Measurements from ENCODE around the gene USB1. TPM values are rescaled to one million over a fixed set of nuclear protein-coding genes. Genes with fewer than 3 reads are reported as not detected.

USB1 gene
- total RNA-seq, 1 donor from 2014 or later: 133 TPM

DNA sequence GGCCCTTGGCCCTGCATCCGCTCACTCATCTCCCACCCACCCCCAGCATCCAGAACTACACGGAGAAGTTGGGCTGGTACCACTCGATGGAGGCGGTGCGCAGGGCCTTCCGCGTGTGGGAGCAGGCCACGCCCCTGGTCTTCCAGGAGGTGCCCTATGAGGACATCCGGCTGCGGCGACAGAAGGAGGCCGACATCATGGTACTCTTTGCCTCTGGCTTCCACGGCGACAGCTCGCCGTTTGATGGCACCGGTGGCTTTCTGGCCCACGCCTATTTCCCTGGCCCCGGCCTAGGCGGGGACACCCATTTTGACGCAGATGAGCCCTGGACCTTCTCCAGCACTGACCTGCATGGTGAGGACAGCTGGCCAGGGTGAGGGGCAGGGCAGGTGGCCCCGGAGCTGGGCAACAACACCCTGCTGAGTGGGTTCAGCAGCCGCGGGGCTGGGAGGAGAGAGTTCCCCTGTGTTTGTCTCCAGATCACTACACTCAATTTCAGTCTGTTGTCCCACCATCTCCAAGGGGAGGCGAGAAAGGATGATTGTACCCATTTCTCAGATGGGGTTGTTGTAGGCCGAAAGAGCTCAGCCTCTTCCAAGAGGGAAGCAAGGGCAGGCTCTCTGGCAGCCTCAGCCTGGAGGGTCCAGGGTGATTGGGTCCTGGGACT lies 38.8 kb downstream of the USB1 start:
- no peaks in the 10 kb centered on the region for H3K36me3 ChIP-seq
- H3K4me1 ChIP-seq: no peaks in the 10 kb centered on the region
- H3K27ac ChIP-seq: no peak overlapping the region
- no peaks in the 10 kb centered on the region for H3K27me3 ChIP-seq
- DNase-seq (ENCODE audit: low spot score in 2 of 2): no peak
- no peaks in the 10 kb centered on the region for H3K9me3 ChIP-seq
- TF ChIP-seq, protein P1, sequence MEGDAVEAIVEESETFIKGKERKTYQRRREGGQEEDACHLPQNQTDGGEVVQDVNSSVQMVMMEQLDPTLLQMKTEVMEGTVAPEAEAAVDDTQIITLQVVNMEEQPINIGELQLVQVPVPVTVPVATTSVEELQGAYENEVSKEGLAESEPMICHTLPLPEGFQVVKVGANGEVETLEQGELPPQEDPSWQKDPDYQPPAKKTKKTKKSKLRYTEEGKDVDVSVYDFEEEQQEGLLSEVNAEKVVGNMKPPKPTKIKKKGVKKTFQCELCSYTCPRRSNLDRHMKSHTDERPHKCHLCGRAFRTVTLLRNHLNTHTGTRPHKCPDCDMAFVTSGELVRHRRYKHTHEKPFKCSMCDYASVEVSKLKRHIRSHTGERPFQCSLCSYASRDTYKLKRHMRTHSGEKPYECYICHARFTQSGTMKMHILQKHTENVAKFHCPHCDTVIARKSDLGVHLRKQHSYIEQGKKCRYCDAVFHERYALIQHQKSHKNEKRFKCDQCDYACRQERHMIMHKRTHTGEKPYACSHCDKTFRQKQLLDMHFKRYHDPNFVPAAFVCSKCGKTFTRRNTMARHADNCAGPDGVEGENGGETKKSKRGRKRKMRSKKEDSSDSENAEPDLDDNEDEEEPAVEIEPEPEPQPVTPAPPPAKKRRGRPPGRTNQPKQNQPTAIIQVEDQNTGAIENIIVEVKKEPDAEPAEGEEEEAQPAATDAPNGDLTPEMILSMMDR (IDR thresholded peaks at IDR 0.05): no peak
- no peak overlapping the region for H3K4me3 ChIP-seq
- intact Hi-C loops (cut with DNase I): no loop called here

DNA sequence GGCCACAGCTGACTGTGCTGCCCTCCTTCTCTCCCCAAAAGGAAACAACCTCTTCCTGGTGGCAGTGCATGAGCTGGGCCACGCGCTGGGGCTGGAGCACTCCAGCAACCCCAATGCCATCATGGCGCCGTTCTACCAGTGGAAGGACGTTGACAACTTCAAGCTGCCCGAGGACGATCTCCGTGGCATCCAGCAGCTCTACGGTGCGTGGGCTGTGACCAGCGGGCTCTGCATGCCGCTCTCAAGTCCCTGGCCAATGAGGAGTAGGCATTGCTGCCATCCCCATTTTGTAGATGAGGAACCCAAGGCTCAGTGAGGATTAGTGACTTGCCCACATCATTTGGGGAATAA lies 39.3 kb downstream of the USB1 start:
- no peak for DNase-seq (ENCODE audit: low spot score in 2 of 2)
- Histone ChIP-seq H3K9me3 (no peaks in the 10 kb centered on the region), H3K4me1 (no peaks in the 10 kb centered on the region), H3K4me3 (no peak overlapping the region), H3K27me3 (no peaks in the 10 kb centered on the region), H3K27ac (no peak overlapping the region), H3K36me3 (no peaks in the 10 kb centered on the region)
- intact Hi-C loops (cut with DNase I): no loop called here
- TF ChIP-seq, protein P1 (IDR thresholded peaks at IDR 0.05): no peak

DNA sequence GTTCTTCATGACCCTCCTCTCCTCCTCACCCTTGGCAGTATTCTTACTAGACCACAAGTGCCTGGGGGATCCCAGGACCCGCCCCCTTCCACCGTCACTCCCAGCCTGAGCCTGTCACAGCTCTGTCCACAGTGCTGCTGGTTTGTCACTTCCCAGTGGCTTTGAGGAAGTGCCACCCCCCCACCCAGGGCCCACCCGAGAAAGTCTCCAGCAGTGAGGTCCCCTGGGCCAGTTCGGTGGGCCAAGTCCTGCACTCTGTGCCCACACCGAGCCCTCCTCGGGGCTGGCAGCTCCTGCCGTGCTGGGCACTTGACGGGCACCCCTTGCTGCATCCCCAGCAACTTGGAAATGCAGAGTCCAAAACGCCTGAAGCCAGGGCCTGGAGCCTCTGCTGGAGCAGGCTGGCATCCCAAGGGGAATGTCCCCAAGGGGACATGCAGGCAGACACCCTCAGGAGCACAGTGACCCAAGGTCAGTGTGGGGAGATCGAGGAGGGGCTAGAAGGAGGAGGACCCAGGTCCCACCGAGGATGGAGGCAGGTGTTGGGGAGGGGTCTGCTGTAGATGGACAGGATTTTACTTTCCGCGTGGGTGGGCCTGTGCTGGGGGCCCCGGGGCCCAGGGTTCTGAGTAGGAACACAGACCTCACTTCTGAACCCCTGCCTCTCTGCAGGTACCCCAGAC lies 39.9 kb downstream of the USB1 start:
- intact Hi-C loops (cut with DNase I): no loop called here
- H3K4me1 ChIP-seq: no peaks in the 10 kb centered on the region
- H3K27me3 ChIP-seq: no peaks in the 10 kb centered on the region
- DNase-seq (ENCODE audit: low spot score in 2 of 2): no peak
- no peaks in the 10 kb centered on the region for H3K9me3 ChIP-seq
- no peaks in the 10 kb centered on the region for H3K36me3 ChIP-seq
- no peak overlapping the region for H3K4me3 ChIP-seq
- TF ChIP-seq, protein P1 (IDR thresholded peaks at IDR 0.05): no peak
- no peak overlapping the region for H3K27ac ChIP-seq

DNA sequence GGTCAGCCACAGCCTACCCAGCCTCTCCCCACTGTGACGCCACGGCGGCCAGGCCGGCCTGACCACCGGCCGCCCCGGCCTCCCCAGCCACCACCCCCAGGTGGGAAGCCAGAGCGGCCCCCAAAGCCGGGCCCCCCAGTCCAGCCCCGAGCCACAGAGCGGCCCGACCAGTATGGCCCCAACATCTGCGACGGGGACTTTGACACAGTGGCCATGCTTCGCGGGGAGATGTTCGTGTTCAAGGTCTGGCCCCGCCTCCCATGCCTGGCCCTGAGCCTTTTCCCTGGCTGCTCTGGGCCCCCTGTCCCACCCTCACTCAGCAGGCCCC lies 40.4 kb downstream of the USB1 start:
- TF ChIP-seq, protein P1 (IDR thresholded peaks at IDR 0.05): no peak
- no peaks in the 10 kb centered on the region for H3K4me1 ChIP-seq
- no peaks in the 10 kb centered on the region for H3K9me3 ChIP-seq
- no peaks in the 10 kb centered on the region for H3K36me3 ChIP-seq
- no peak overlapping the region for H3K27ac ChIP-seq
- no peak for DNase-seq (ENCODE audit: low spot score in 2 of 2)
- intact Hi-C loops (cut with DNase I): no loop called here
- H3K4me3 ChIP-seq: no peak overlapping the region
- no peaks in the 10 kb centered on the region for H3K27me3 ChIP-seq

DNA sequence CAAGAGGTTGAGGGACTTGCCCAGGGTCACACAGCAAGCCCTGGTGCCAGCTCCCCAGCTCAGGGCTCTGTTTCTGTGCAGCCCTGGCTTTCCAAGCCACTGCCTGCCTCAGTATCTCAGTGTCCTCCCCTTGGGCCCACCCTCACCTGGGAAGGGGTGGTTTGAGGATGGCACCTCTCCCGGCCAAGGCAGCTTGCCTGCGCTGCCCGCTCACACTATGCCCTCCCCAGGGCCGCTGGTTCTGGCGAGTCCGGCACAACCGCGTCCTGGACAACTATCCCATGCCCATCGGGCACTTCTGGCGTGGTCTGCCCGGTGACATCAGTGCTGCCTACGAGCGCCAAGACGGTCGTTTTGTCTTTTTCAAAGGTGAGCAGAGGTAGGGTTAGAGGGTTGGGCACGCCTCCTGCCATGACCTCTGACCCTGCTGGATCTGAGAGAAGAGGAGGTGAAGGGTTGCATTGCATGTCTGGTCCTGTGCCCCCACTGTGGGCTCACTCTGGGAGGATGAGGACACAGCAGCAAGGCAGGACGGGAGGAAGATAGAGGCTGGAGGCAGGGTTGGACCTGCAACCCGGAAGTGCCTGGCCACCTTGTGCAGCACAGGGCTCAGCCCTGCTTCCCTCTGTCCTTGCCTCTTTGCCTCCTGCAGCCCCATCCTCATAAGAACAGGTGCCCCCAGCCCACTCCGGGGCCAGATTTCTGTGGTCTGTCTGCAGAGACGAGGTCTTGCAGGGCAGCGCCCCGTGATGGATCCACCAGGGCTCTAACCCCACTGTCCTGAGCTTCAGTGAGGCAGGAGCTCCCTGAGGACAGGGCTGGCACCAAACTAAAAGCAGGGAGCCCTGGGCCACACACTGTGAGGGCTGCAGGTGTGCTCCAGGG lies 41.0 kb downstream of the USB1 start:
- Histone ChIP-seq H3K4me3 (no peak overlapping the region), H3K4me1 (no peaks in the 10 kb centered on the region), H3K9me3 (no peaks in the 10 kb centered on the region), H3K27ac (no peak overlapping the region), H3K27me3 (no peaks in the 10 kb centered on the region), H3K36me3 (no peaks in the 10 kb centered on the region)
- no peak for DNase-seq (ENCODE audit: low spot score in 2 of 2)
- intact Hi-C loops (cut with DNase I): no loop called here
- TF ChIP-seq, protein P1 (IDR thresholded peaks at IDR 0.05): no peak

All from ascending aorta (tissue), 2 donors.